Nephron progenitor cell (in vitro differentiated cells): ENCODE measurements around the gene XAB2.

Source experiments
- DNase-seq: peaks from one replicate; pipeline ENCODE4 v3.0.0; 2021
- H3K27ac Mint-ChIP-seq: 2 replicates; pipeline ENCODE4 v1.8.0; 2021; ENCODE audit warnings: mild to moderate bottlenecking, moderate library complexity, mixed read lengths
- H3K27me3 Mint-ChIP-seq: 2 replicates; pipeline ENCODE4 v1.8.0; 2021; ENCODE audit warnings: mild to moderate bottlenecking, low read depth, mixed read lengths; ENCODE audit not compliant: poor library complexity
- H3K36me3 Mint-ChIP-seq: 2 replicates; pipeline ENCODE4 v1.8.0; 2021; ENCODE audit warnings: low read depth, mixed read lengths
- H3K4me1 Mint-ChIP-seq: 2 replicates; pipeline ENCODE4 v1.8.0; 2021; ENCODE audit warnings: mixed read lengths
- H3K4me3 Mint-ChIP-seq: 2 replicates; pipeline ENCODE4 v1.8.0; 2021; ENCODE audit warnings: mild to moderate bottlenecking, moderate library complexity, mixed read lengths
- H3K9me3 Mint-ChIP-seq: 2 replicates; pipeline ENCODE4 v1.8.0; 2021; ENCODE audit warnings: mild to moderate bottlenecking, moderate library complexity, mixed read lengths
- CTCF ChIP-seq: fragments of 200-600 bp; sonication (generic); IDR thresholded peaks from 2 replicates; pipeline ENCODE4 v1.5.0; 2021; ENCODE audit warnings: antibody characterized with exemption

Gene XAB2

GRCh38 chr19:7575434-7576040 lies 53.8 kb downstream of the XAB2 start:
- H3K27ac Mint-ChIP-seq, result no peak overlapping the region
- TF ChIP-seq CTCF, result no peak
- no peaks in the 10 kb centered on the region for H3K36me3 Mint-ChIP-seq
- peaks cover 73% of the 10 kb centered on the region for H3K27me3 Mint-ChIP-seq
- H3K4me1 Mint-ChIP-seq, result no peaks in the 10 kb centered on the region
- DNase-seq, result no peak
- H3K9me3 Mint-ChIP-seq, result no peaks in the 10 kb centered on the region
- no peak overlapping the region for H3K4me3 Mint-ChIP-seq

- TF ChIP-seq CTCF, result no peak
- Mint-ChIP-seq H3K36me3 (no peaks in the 10 kb centered on the region), H3K27ac (no peak overlapping the region)
Measured at GRCh38 chr19:7570761-7571160, 58.6 kb downstream of the XAB2 start.

More at GRCh38 chr19:7570761-7571160, 58.6 kb downstream of the XAB2 start:
- Mint-ChIP-seq H3K4me1 (no peaks in the 10 kb centered on the region), H3K27me3 (peaks cover 38% of the 10 kb centered on the region), H3K4me3 (no peak overlapping the region), H3K9me3 (no peaks in the 10 kb centered on the region)
- no peak for DNase-seq
